D721Med (cell line): Measurements from ENCODE around the gene HDAC8.
"Not testable (repeated sequence)": the region's sequence is repeated elsewhere in the genome, so short reads cannot be mapped to it uniquely, and the experiment has no call there.

Experiments
- DNase-seq: peaks from one replicate; pipeline ENCODE4 v3.0.0; 2011; ENCODE audit warnings: low spot score; ENCODE audit not compliant: insufficient read length
- FAIRE-seq: peaks from 2 replicates; lab custom pipeline; 2011; peaks lifted over from hg19 to GRCh38; lab: Jason Lieb, UNC
- CTCF ChIP-seq: IDR thresholded peaks from 2 replicates; pipeline ENCODE4 v1.5.1; 2012; ENCODE audit warnings: mild to moderate bottlenecking, control low read depth; ENCODE audit not compliant: insufficient read depth; ENCODE audit errors: missing control alignments

HDAC8 gene

GRCh38 chrX:72408885-72409284, 163.8 kb downstream of the HDAC8 start:
- no peak for TF ChIP-seq CTCF
- DNase-seq: no peak
- no peak for FAIRE-seq

GRCh38 chrX:72405136-72405535, 167.5 kb downstream of the HDAC8 start:
- FAIRE-seq, DNase-seq: not testable (repeated sequence)

GRCh38 chrX:72402614-72403013, 170.0 kb downstream of the HDAC8 start:
- FAIRE-seq (no peak), DNase-seq (no peak)
- TF ChIP-seq CTCF: no peak

GRCh38 chrX:72399816-72400215, 172.8 kb downstream of the HDAC8 start:
- DNase-seq (no peak), FAIRE-seq (no peak)
- TF ChIP-seq CTCF: no peak

GRCh38 chrX:72396117-72396516, 176.5 kb downstream of the HDAC8 start:
- no peak for TF ChIP-seq CTCF
- DNase-seq: no peak
- FAIRE-seq: no peak

- DNase-seq: no peak
- no peak for TF ChIP-seq CTCF
- FAIRE-seq: no peak
These were observed 177.4 kb downstream of the HDAC8 start for GRCh38 chrX:72395237-72395636.

- FAIRE-seq: no peak
- no peak for DNase-seq
- TF ChIP-seq CTCF: no peak
These were observed 178.0 kb downstream of the HDAC8 start for GRCh38 chrX:72394518-72395170.
